Measurements from ENCODE around the gene CYTH3. TPM values are rescaled to one million over a fixed set of nuclear protein-coding genes. Genes with fewer than 3 reads are reported as not detected.
A peak's percentile ranks its signal among the peaks of the same experiment; 100 is the strongest.

Gene CYTH3
- total RNA-seq, 1 donor from 2014 or later = 17.2 TPM

- Mint-ChIP-seq H3K27ac (peak overlapping the region; percentile 81), H3K36me3 (ENCODE audit: insufficient read depth) (peaks cover 8% of the 10 kb centered on the region), H3K27me3 (no peaks in the 10 kb centered on the region), H3K9me3 (ENCODE audit: low read depth) (no peaks in the 10 kb centered on the region), H3K4me1 (ENCODE audit: low read depth) (peaks cover 12% of the 10 kb centered on the region), H3K4me3 (ENCODE audit: low read depth) (no peak overlapping the region)
- TF ChIP-seq, protein P1, sequence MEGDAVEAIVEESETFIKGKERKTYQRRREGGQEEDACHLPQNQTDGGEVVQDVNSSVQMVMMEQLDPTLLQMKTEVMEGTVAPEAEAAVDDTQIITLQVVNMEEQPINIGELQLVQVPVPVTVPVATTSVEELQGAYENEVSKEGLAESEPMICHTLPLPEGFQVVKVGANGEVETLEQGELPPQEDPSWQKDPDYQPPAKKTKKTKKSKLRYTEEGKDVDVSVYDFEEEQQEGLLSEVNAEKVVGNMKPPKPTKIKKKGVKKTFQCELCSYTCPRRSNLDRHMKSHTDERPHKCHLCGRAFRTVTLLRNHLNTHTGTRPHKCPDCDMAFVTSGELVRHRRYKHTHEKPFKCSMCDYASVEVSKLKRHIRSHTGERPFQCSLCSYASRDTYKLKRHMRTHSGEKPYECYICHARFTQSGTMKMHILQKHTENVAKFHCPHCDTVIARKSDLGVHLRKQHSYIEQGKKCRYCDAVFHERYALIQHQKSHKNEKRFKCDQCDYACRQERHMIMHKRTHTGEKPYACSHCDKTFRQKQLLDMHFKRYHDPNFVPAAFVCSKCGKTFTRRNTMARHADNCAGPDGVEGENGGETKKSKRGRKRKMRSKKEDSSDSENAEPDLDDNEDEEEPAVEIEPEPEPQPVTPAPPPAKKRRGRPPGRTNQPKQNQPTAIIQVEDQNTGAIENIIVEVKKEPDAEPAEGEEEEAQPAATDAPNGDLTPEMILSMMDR (IDR thresholded peaks at IDR 0.05; ENCODE audit: unreplicated experiment) = no peak
- no peak for DNase-seq (ENCODE audit: low spot score, unreplicated experiment)
Measured at GRCh38 chr7:6167004-6167551, 105.3 kb downstream of the CYTH3 start.

GRCh38 chr7:6166443-6166891 is 106.0 kb downstream of the CYTH3 start:
- no peak overlapping the region for H3K27ac Mint-ChIP-seq
- H3K4me1 Mint-ChIP-seq (ENCODE audit: low read depth) = peaks cover 12% of the 10 kb centered on the region
- no peaks in the 10 kb centered on the region for H3K27me3 Mint-ChIP-seq
- H3K9me3 Mint-ChIP-seq (ENCODE audit: low read depth) = no peaks in the 10 kb centered on the region
- peaks cover 9% of the 10 kb centered on the region for H3K36me3 Mint-ChIP-seq (ENCODE audit: insufficient read depth)
- TF ChIP-seq, protein P1 (IDR thresholded peaks at IDR 0.05; ENCODE audit: unreplicated experiment) = no peak
- no peak overlapping the region for H3K4me3 Mint-ChIP-seq (ENCODE audit: low read depth)
- no peak for DNase-seq (ENCODE audit: low spot score, unreplicated experiment)

- Mint-ChIP-seq H3K4me1 (ENCODE audit: low read depth) (peaks cover 12% of the 10 kb centered on the region), H3K27me3 (no peaks in the 10 kb centered on the region), H3K4me3 (ENCODE audit: low read depth) (no peak overlapping the region), H3K36me3 (ENCODE audit: insufficient read depth) (peaks cover 10% of the 10 kb centered on the region), H3K27ac (no peak overlapping the region), H3K9me3 (ENCODE audit: low read depth) (no peaks in the 10 kb centered on the region)
- TF ChIP-seq, protein P1 (IDR thresholded peaks at IDR 0.05; ENCODE audit: unreplicated experiment) = no peak
- DNase-seq (ENCODE audit: low spot score, unreplicated experiment) = no peak
Measured at GRCh38 chr7:6165521-6166320, 106.7 kb downstream of the CYTH3 start.

GRCh38 chr7:6165075-6165474 is 107.3 kb downstream of the CYTH3 start:
- Mint-ChIP-seq H3K27me3 (no peaks in the 10 kb centered on the region), H3K4me1 (ENCODE audit: low read depth) (peaks cover 12% of the 10 kb centered on the region), H3K4me3 (ENCODE audit: low read depth) (no peak overlapping the region), H3K27ac (no peak overlapping the region), H3K9me3 (ENCODE audit: low read depth) (no peaks in the 10 kb centered on the region), H3K36me3 (ENCODE audit: insufficient read depth) (peaks cover 14% of the 10 kb centered on the region)
- DNase-seq (ENCODE audit: low spot score, unreplicated experiment) = no peak
- TF ChIP-seq, protein P1 (IDR thresholded peaks at IDR 0.05; ENCODE audit: unreplicated experiment) = no peak

DNA sequence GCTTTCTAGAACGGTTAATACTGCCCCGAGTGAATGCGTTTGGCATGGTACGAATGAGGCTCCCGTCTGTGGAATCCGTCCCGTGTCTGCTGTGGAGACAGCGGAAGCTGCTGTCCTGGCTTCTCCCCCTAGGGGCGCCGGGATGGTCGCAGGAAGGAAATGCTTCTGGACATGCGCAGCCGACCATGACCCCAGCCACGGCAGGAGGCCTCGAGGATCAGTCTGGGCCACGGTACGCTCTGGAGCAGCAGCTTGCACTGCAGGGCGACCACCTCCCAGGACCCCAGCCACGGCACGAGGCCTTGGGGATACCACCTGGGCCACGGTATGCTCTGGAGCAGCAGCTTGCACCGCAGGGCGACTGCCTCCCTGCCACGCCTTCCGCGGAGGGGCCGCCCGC is 107.9 kb downstream of the CYTH3 start:
- no peak overlapping the region for H3K27ac Mint-ChIP-seq
- H3K4me1 Mint-ChIP-seq (ENCODE audit: low read depth) = peaks cover 12% of the 10 kb centered on the region
- H3K27me3 Mint-ChIP-seq = no peaks in the 10 kb centered on the region
- no peaks in the 10 kb centered on the region for H3K9me3 Mint-ChIP-seq (ENCODE audit: low read depth)
- TF ChIP-seq, protein P1 (IDR thresholded peaks at IDR 0.05; ENCODE audit: unreplicated experiment) = peak; percentile 46
- peaks cover 10% of the 10 kb centered on the region for H3K36me3 Mint-ChIP-seq (ENCODE audit: insufficient read depth)
- no peak overlapping the region for H3K4me3 Mint-ChIP-seq (ENCODE audit: low read depth)
- DNase-seq (ENCODE audit: low spot score, unreplicated experiment) = no peak
